Measurements from ENCODE around the gene PRKAR1B. TPM values are rescaled to one million over a fixed set of nuclear protein-coding genes. Genes with fewer than 3 reads are reported as not detected.
"Not testable (repeated sequence)": the region's sequence is repeated elsewhere in the genome, so short reads cannot be mapped to it uniquely, and the experiment has no call there.

The PRKAR1B gene
- total RNA-seq, 2 donors from 2014 or later, result 33.5 to 43.2 TPM

DNA sequence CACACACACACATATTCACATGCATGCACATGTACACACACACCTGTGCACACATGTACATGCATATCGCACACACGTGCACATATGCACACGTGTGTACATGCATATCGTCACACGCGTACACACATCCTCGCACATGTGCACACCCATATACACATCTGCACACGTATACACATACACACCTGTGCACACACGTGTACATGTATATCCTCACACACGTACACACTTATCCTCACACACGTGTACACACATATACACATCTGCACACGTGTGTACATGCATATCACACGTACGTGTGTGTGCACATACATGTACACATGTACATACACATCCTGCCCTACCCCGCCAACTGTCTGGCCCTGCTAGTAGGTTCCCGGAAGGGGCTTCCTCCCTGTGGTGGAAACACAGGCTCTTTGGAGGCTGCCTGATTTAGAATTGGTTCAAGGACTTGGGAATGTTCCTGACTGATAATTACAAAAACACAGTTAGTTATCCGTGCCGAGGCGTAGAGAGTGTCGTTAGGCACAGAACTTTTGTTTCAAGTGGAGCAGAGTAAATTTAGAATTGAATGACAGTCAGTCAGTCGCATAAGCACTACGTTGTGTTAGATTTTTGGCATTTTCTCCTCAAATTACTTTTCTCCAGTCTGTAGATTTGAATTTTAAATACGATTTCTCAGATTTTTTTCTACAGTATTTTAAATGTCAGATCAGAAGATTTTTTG, 18.5 kb upstream of the PRKAR1B start:
- Mint-ChIP-seq H3K27ac (no peak overlapping the region), H3K27me3 (ENCODE audit: insufficient read depth) (no peaks in the 10 kb centered on the region)
- 95 to 96% methylated on average over 23 of the region's 23 CpGs for WGBS, 2 experiments (ENCODE audit: insufficient coverage in 1 of 2, insufficient read length in 1 of 2)

DNA sequence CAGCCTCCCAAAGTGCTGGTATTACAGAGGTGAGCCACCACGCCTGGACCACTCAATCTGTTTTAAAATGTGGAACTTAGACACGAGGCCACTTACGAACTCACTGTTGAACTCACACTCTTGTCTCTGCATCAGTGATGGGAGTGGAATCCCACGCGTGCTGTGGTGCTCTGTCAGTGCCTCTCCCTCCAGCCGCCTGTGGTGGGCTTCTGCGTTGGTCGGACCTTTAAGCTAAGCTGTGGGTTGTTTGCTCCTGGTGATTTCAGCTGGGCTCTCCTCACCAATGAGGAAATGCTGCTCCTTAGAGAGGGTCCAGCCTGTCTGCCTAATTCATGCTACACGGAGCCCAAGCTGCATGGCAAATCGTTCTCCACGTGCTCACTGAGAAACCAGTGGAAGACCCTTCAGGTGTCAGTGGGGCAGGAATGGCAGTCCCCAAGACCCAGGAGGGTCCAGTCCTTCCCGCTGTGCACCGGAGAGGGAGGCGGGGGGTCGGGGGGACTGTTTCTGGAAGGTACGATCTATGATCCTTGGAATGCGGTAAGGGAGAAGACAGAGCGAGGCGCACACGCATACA, 17.9 kb upstream of the PRKAR1B start:
- no peak for DNase-seq
- H3K27ac ChIP-seq (ENCODE audit: low read depth, low read length), result no peak overlapping the region
- no peaks in the 10 kb centered on the region for H3K9me3 ChIP-seq (ENCODE audit: control insufficient read depth, low read length)
- no peak overlapping the region for H3K4me3 Mint-ChIP-seq
- H3K27me3 Mint-ChIP-seq (ENCODE audit: insufficient read depth), result no peaks in the 10 kb centered on the region
- H3K36me3 ChIP-seq (ENCODE audit: control insufficient read depth, insufficient read depth, low read length), result peaks cover 21% of the 10 kb centered on the region
- TF ChIP-seq, protein P1, sequence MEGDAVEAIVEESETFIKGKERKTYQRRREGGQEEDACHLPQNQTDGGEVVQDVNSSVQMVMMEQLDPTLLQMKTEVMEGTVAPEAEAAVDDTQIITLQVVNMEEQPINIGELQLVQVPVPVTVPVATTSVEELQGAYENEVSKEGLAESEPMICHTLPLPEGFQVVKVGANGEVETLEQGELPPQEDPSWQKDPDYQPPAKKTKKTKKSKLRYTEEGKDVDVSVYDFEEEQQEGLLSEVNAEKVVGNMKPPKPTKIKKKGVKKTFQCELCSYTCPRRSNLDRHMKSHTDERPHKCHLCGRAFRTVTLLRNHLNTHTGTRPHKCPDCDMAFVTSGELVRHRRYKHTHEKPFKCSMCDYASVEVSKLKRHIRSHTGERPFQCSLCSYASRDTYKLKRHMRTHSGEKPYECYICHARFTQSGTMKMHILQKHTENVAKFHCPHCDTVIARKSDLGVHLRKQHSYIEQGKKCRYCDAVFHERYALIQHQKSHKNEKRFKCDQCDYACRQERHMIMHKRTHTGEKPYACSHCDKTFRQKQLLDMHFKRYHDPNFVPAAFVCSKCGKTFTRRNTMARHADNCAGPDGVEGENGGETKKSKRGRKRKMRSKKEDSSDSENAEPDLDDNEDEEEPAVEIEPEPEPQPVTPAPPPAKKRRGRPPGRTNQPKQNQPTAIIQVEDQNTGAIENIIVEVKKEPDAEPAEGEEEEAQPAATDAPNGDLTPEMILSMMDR (conservative IDR thresholded peaks at IDR 0.05), result no peak
- H3K4me1 ChIP-seq (ENCODE audit: control insufficient read depth, insufficient read depth, low read length), result no peaks in the 10 kb centered on the region
- no peak overlapping the region for H3K27ac Mint-ChIP-seq
- 91 to 96% methylated on average over 16 to 20 of the region's 20 CpGs for WGBS, 2 experiments (ENCODE audit: insufficient coverage in 1 of 2, insufficient read length in 1 of 2)
- no peak overlapping the region for H3K4me3 ChIP-seq (ENCODE audit: low read length)
- H3K9me3 Mint-ChIP-seq, result no peaks in the 10 kb centered on the region
- no peak overlapping the region for H3K9ac ChIP-seq (ENCODE audit: extremely low read depth, low read length, poor library complexity, severe bottlenecking)
- H3K27me3 ChIP-seq (ENCODE audit: control insufficient read depth, insufficient read depth, low read length, poor library complexity, severe bottlenecking), result no peaks in the 10 kb centered on the region
- no peaks in the 10 kb centered on the region for H3K4me1 Mint-ChIP-seq
- peaks cover 40% of the 10 kb centered on the region for H3K36me3 Mint-ChIP-seq (ENCODE audit: low read depth)

More for the DNA sequence above, 18.5 kb upstream of the PRKAR1B start:
- H3K36me3 Mint-ChIP-seq (ENCODE audit: low read depth), result peaks cover 44% of the 10 kb centered on the region
- no peak overlapping the region for H3K4me3 Mint-ChIP-seq
- Histone ChIP-seq H3K27ac (ENCODE audit: low read depth, low read length) (no peak overlapping the region), H3K4me1 (ENCODE audit: control insufficient read depth, insufficient read depth, low read length) (no peaks in the 10 kb centered on the region), H3K27me3 (ENCODE audit: control insufficient read depth, insufficient read depth, low read length, poor library complexity, severe bottlenecking) (no peaks in the 10 kb centered on the region), H3K9ac (ENCODE audit: extremely low read depth, low read length, poor library complexity, severe bottlenecking) (no peak overlapping the region), H3K4me3 (ENCODE audit: low read length) (no peak overlapping the region), H3K36me3 (ENCODE audit: control insufficient read depth, insufficient read depth, low read length) (peaks cover 21% of the 10 kb centered on the region), H3K9me3 (ENCODE audit: control insufficient read depth, low read length) (no peaks in the 10 kb centered on the region)
- no peak for DNase-seq
- TF ChIP-seq, protein P1 (conservative IDR thresholded peaks at IDR 0.05), result no peak
- H3K4me1 Mint-ChIP-seq, result no peaks in the 10 kb centered on the region
- H3K9me3 Mint-ChIP-seq, result no peaks in the 10 kb centered on the region

DNA sequence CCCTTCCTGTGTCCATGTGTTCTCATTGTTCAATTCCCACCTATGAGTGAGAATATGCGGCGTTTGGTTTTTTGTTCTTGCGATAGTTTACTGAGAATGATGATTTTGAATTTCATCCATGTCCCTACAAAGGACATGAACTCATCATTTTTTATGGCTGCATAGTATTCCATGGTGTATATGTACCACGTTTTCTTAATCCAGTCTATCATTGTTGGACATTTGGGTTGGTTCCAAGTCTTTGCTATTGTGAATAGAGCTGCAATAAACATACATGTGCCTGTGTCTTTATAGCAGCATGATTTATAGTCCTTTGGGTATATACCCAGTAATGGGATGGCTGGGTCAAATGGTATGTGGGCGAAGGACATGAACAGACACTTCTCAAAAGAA, 17.0 kb upstream of the PRKAR1B start:
- H3K9ac ChIP-seq (ENCODE audit: extremely low read depth, low read length, poor library complexity, severe bottlenecking); H3K4me1 Mint-ChIP-seq; H3K27me3 ChIP-seq (ENCODE audit: control insufficient read depth, insufficient read depth, low read length, poor library complexity, severe bottlenecking); DNase-seq; H3K27ac Mint-ChIP-seq; H3K4me1 ChIP-seq (ENCODE audit: control insufficient read depth, insufficient read depth, low read length); H3K27me3 Mint-ChIP-seq (ENCODE audit: insufficient read depth); H3K9me3 ChIP-seq (ENCODE audit: control insufficient read depth, low read length); H3K4me3 ChIP-seq (ENCODE audit: low read length); H3K9me3 Mint-ChIP-seq; H3K4me3 Mint-ChIP-seq; H3K27ac ChIP-seq (ENCODE audit: low read depth, low read length): not testable (repeated sequence)
- peaks cover 21% of the 10 kb centered on the region for H3K36me3 ChIP-seq (ENCODE audit: control insufficient read depth, insufficient read depth, low read length)
- peaks cover 44% of the 10 kb centered on the region for H3K36me3 Mint-ChIP-seq (ENCODE audit: low read depth)
- WGBS, 2 experiments (ENCODE audit: insufficient coverage in 1 of 2, insufficient read length in 1 of 2), result 98% methylated on average over 4 of the region's 5 CpGs; no CpG with 5 or more reads in 1 of the 2 experiments

DNA sequence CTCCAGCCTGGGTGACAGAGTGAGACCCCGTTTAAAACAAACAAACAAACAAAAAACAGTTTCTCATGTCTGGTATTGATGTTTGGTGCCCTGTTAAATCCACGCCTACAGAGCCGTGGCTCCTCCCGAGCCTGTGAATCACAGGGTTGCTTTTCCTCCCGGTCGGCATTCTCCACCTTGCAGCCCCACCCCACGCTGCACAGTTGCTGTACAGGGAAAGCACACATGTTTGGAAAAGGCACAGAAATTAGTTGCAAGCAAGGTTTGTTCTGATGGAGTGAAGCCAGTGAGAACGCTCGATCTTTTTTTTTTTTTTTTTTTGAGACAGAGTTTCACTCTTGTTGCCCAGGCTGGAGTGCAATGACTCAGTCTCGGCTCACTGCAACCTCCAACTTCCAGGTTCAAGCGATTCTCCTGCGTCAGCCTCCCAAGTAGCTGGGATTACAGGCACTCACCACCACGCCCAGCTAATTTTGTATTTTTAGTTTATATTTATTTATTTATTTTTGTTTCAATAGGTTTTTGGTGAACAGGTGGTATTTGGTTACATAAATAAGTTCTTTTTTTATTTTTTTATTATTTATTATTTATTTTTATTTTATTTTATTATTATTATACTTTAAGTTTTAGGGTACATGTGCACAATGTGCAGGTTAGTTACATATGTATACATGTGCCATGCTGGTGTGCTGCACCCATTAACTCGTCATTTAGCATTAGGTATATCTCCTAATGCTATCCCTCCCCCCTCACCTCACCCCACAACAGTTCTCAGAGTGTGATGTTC, 16.5 kb upstream of the PRKAR1B start:
- not testable (repeated sequence) for H3K27ac ChIP-seq (ENCODE audit: low read depth, low read length); H3K27ac Mint-ChIP-seq; H3K27me3 ChIP-seq (ENCODE audit: control insufficient read depth, insufficient read depth, low read length, poor library complexity, severe bottlenecking); H3K27me3 Mint-ChIP-seq (ENCODE audit: insufficient read depth); H3K4me3 ChIP-seq (ENCODE audit: low read length); H3K9ac ChIP-seq (ENCODE audit: extremely low read depth, low read length, poor library complexity, severe bottlenecking); H3K4me1 Mint-ChIP-seq; DNase-seq; H3K9me3 ChIP-seq (ENCODE audit: control insufficient read depth, low read length); H3K4me3 Mint-ChIP-seq; H3K4me1 ChIP-seq (ENCODE audit: control insufficient read depth, insufficient read depth, low read length); H3K9me3 Mint-ChIP-seq
- H3K36me3 ChIP-seq (ENCODE audit: control insufficient read depth, insufficient read depth, low read length), result peaks cover 21% of the 10 kb centered on the region
- 97 to 99% methylated on average over 8 to 13 of the region's 14 CpGs for WGBS, 2 experiments (ENCODE audit: insufficient coverage in 1 of 2, insufficient read length in 1 of 2)
- H3K36me3 Mint-ChIP-seq (ENCODE audit: low read depth), result peaks cover 43% of the 10 kb centered on the region

Measured in endodermal cell (in vitro differentiated cells).